GM21576 (cell line): ENCODE measurements around the gene GTF3C4.
"Not testable (repeated sequence)": the region's sequence is repeated elsewhere in the genome, so short reads cannot be mapped to it uniquely, and the experiment has no call there.

Experiments used
- ATAC-seq: cut with Tn5 transposase; IDR thresholded peaks from one replicate; pipeline ENCODE4 v1.9.1; 2021; ENCODE audit warnings: mild to moderate bottlenecking, moderate library complexity; ENCODE audit not compliant: unreplicated experiment

The GTF3C4 gene

GRCh38 chr9:132697230-132697629, 27.0 kb downstream of the GTF3C4 start:
- no peak for ATAC-seq

DNA sequence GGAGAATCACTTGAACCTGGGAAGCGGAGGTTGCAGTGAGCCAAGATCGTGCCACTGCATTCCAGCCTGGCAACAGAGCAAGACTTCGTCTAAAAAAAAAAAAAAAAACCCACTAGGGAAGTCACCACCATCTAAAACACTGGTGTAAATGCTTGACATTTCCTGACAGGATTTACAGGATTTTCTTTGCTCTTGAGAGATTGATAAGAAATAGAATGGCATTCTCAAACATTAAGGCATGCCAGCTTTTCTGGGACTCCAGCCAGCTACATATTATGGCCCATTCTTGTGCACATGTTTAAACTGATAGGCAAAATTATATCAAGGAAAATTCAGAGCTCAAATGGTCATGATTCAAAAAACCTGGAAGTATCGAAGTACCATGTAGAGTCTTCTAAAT, 28.7 kb downstream of the GTF3C4 start:
- ATAC-seq = no peak

DNA sequence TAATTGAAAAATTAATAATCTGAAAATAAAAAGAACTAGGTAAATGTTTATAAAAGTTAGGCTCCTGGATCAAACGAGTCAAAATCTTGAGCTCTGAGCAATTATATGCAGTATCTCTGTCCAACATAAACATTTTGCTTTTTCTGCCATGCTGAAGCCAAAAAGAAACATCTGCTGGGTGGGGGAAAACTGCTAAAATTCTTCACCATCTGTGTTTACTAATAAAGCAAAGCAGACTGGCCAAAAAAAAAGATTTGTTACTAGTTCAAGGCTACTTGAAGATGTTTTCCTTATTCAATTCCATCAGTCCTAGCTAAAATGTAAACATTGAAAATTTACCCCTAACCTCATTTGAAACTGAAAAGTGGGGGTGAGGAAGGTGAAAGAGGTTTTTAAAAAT, 29.7 kb downstream of the GTF3C4 start:
- ATAC-seq = no peak

GRCh38 chr9:132702254-132702653, 32.0 kb downstream of the GTF3C4 start:
- ATAC-seq = no peak

DNA sequence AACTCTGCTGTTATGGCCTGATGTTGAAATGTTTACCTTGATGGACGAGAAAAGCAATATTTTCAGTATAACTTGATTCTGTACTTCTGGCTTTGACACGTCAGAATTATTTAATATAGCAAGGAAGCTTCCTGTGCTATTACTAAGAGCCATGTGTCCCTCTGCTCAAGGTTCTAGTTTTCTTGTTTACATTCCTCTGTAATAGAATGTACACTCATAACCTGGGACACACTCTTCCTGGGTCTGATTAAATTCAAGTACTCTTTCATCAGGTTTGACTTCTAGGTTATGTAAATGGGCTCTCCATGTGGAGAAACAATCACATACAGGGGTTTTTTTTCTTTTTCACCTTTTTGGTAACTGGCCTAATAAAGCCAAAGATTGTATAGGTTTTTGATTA, 33.1 kb downstream of the GTF3C4 start:
- no peak for ATAC-seq

DNA sequence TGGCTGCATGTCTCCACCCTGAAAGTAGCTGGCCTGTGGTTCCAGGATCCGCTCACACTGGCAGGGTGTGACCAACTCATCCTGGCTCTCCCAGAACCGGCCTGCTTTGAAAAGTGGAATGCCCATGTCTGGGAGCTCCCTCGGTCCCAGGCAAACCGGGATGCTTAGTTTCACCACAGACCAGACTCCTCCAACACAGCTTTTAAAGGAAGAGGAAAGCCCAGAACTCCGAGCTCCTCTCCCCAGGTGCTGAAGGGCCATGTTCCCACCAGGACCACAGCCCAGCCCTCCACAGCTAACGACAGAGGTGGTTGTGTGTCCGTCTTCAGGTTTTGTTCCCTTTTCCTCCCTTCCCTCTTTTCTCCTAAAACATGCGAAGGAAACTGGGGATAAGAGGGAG, 38.0 kb downstream of the GTF3C4 start:
- ATAC-seq = no peak

GRCh38 chr9:132708769-132709430, 38.6 kb downstream of the GTF3C4 start:
- no peak for ATAC-seq

- ATAC-seq = no peak
Measured at GRCh38 chr9:132710333-132710732, 40.1 kb downstream of the GTF3C4 start.

DNA sequence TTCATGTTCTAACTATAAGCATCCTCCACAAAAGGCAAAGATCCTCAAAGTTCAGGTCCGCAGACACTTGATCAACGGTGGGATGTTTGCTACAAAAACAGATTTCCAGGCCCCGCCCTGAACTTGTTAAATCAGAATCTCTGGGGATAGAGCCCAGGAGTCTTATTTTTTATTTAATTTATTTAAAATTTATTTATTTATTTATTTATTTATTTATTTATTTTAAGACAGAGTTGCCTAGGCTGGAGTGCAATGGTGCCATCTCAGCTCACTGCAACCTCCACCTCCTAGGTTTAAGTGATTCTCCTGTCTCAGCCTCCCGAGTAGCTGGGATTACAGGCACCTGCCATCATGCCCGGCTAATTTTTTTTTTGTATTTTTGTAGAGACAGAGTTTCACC, 40.9 kb downstream of the GTF3C4 start:
- ATAC-seq = not testable (repeated sequence)

DNA sequence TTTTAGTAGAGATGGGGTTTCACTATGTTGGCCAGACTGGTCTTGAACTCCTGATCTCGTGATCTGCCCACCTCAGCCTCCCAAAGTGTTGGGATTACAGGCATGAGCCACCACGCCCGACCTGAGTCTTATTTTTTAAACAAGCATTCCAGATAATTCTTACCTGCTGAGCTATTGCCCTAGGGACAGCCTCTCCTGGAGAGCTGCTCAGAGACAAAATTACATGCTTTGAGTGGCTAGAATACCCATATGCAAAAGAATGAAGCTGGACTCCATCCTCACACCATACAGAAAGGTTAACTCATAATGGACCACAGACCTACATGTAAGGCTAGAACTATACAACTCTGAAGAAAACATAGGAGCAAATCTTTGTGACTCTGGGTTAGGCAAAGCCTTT, 41.6 kb downstream of the GTF3C4 start:
- ATAC-seq = no peak

DNA sequence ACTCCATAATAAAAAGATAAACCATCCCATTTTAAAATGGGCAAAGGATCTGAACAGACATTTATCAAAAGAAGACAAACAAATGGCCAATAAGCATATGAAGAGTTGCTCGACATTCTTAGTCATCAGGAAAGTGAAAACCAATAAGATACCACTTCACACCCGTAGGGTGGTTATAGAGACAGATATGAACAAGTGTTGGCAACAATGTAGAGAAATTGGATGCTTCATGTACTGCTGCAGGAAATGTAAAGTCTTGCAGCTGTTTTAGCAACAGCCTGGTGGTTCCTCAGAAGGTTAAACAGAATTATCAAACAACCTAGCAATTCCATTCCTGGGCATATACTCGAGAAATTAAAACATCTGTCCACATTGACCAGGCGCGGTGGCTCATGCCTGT, 42.5 kb downstream of the GTF3C4 start:
- ATAC-seq = no peak

DNA sequence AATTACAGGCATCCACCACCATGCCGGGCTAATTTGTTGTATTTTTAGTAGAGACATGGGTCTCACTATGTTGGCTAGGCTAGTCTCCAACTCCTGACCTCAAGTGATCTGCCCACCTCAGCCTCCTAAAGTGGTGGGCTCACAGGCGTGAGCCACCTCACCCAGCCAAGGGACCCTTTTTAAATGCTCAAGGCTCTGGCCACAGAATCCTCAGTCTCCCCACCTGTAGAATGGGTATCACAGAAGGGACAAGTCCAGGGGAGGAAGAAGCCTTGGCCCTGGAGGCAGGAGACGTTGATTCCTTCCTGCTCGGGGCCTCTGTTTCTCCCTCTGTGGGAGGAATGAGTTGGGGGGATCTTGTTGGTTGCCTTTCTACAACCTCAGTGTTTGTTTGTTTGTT, 45.7 kb downstream of the GTF3C4 start:
- no peak for ATAC-seq

GRCh38 chr9:132717326-132717945, 47.2 kb downstream of the GTF3C4 start:
- no peak for ATAC-seq

DNA sequence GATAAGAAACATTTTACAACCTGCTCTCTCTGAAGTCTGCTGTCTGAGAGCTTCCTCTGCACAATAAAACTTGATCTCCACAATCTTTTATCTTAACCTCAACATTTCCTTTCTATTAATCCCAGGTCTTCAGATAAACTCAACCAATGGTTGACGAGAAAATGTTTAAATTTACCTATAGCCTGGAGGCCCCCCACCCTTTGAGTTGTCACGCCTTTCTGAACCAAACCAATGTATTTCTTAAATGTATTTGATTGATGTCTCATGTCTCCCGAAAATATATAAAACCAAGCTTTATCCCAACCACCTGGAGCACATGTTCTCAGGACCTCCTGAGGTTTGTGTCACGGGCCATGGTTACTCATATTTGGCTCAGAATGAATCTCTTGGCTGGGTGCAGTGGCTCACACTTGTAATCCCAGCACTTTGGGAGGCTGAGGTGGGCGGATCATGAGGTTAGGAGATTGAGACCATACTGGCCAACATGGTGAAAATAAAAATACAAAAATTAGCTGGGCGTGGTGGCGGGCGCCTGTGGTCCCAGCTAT, 48.2 kb downstream of the GTF3C4 start:
- ATAC-seq = not testable (repeated sequence)

- ATAC-seq = no peak
Measured at GRCh38 chr9:132721661-132722060, 51.4 kb downstream of the GTF3C4 start.

DNA sequence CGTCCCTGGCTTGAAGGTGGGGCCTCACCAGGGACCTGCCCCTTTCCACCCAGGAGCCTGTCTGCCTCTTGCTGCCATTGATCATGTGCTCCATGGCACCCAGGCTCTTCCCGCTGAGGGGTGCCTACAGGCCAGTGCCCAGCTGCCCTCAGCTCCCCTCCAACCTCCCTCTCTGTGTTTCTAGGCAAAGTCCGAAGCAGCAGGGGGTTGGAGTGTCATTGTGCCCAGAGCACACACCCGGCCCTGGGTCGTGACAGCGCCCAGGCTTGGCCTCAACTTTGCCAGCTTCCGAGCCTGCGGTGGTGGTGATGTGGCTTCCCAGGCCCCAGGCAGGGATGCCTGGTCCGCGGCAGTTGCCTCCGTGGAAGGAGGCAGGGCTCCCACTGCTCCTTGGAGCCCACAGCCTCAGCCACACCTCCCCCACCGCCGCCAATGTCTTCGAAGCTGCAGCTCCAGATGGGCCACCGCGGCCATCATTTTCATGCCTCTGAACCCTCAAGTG, 52.4 kb downstream of the GTF3C4 start:
- ATAC-seq = no peak

GRCh38 chr9:132723809-132724208, 53.5 kb downstream of the GTF3C4 start:
- no peak for ATAC-seq

GRCh38 chr9:132725306-132725705, 55.0 kb downstream of the GTF3C4 start:
- ATAC-seq = no peak

- no peak for ATAC-seq
Measured at GRCh38 chr9:132726576-132727130, 56.4 kb downstream of the GTF3C4 start.

- no peak for ATAC-seq
Measured at GRCh38 chr9:132728071-132728470, 57.8 kb downstream of the GTF3C4 start.

DNA sequence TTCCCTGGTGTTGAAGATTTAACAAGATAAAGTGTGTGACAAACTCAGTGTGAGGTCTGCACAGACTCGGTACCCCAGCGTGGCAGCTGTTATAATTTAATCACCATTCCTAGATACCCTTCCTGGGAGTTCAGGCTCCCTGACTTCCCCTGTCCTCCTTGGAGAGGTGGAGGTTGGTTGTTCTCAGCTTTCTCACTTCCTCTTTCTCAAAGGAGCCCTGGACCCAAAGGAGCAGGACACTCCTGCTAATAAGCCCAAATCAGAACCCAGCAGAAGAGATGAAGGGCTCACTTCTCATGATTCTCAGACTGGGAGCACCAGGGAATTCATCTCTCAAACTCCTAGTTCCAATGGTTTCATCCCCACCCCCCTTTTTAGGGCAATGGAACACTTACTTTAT, 58.2 kb downstream of the GTF3C4 start:
- no peak for ATAC-seq

GRCh38 chr9:132729235-132729890, 59.1 kb downstream of the GTF3C4 start:
- ATAC-seq = no peak
